ENCODE data around the gene WLS. TPM values are rescaled to one million over a fixed set of nuclear protein-coding genes. Genes with fewer than 3 reads are reported as not detected.

Gene WLS
- total and polyA plus RNA-seq, 2 experiments from 2014 or later = 0.87 to 1.2 TPM

DNA sequence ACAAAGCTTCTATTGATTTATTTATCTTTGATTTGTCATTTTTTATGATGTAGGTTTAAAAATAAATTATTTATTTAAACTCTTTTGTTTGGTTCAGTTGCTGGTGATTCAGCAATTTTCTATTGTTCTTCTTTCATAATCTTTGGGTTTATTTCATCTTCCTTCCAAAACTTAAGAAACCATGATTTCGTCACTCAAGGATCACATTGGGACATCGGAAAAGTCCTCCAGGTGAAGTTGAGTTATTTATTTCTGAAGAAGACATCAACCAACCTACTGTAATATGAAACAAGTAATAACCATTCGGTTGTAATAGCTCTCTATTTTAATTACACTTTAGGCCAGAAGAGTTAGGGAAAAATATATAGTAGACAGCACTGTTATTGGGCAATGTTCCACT is 23.0 kb upstream of the WLS start (continued):
- TF ChIP-seq, protein P1, sequence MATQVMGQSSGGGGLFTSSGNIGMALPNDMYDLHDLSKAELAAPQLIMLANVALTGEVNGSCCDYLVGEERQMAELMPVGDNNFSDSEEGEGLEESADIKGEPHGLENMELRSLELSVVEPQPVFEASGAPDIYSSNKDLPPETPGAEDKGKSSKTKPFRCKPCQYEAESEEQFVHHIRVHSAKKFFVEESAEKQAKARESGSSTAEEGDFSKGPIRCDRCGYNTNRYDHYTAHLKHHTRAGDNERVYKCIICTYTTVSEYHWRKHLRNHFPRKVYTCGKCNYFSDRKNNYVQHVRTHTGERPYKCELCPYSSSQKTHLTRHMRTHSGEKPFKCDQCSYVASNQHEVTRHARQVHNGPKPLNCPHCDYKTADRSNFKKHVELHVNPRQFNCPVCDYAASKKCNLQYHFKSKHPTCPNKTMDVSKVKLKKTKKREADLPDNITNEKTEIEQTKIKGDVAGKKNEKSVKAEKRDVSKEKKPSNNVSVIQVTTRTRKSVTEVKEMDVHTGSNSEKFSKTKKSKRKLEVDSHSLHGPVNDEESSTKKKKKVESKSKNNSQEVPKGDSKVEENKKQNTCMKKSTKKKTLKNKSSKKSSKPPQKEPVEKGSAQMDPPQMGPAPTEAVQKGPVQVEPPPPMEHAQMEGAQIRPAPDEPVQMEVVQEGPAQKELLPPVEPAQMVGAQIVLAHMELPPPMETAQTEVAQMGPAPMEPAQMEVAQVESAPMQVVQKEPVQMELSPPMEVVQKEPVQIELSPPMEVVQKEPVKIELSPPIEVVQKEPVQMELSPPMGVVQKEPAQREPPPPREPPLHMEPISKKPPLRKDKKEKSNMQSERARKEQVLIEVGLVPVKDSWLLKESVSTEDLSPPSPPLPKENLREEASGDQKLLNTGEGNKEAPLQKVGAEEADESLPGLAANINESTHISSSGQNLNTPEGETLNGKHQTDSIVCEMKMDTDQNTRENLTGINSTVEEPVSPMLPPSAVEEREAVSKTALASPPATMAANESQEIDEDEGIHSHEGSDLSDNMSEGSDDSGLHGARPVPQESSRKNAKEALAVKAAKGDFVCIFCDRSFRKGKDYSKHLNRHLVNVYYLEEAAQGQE (IDR thresholded peaks at IDR 0.05; ENCODE audit: unreplicated experiment) = no peak
- no peak for TF ChIP-seq ZNF114 (CRISPR knock-in tag; IDR thresholded peaks at IDR 0.05)
- no peak for TF ChIP-seq NANOG (IDR thresholded peaks at IDR 0.05; ENCODE audit: borderline replicate concordance)
- no peak for TF ChIP-seq ZNF331 (CRISPR knock-in tag; IDR thresholded peaks at IDR 0.05; ENCODE audit: low read depth)
- no peak for TF ChIP-seq STAT1 (IDR thresholded peaks at IDR 0.05; ENCODE audit: unreplicated experiment)
- TF ChIP-seq CREB1 (CRISPR knock-in tag; IDR thresholded peaks at IDR 0.05; ENCODE audit: low read depth) = no peak

DNA sequence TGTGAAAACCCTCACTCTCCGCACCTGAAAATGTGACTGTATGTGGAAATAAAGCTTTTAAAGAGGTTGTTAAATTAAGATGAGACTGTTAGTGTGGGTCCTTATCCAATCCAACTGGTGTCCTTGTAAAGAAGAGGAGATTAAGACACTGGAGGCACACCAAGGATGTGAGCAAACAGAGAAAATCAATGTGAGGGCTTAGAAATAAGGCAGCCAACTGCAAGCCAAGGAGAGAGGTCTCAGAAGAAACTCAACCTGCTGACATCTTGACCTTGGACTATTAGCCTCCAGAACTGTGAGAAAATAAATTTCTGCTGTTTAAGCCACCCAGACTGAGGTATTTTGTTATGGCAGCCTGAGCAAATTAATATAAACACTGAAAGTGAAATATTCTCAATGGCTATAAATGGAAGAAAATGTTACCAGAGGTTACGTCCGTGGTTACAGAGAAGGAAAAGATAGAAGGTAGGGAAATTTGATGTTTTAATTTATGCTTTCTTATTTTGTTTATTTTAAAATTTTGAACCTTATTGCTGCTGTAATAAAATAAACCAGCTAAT is 22.4 kb upstream of the WLS start:
- ATAC-seq (no peak), DNase-seq (ENCODE audit: low spot score) (no peak)
- H3K27ac Mint-ChIP-seq = no peak overlapping the region
- Histone ChIP-seq H3F3A (replicated peaks; ENCODE audit: low read depth) (no peaks in the 10 kb centered on the region), H3K4me3 (no peak overlapping the region), H3K4me1 (ENCODE audit: insufficient read depth) (no peaks in the 10 kb centered on the region), H3K4me2 (no peak overlapping the region), H3K27ac (ENCODE audit: low read depth) (no peak overlapping the region), H3K9me2 (ENCODE audit: insufficient read depth) (no peaks in the 10 kb centered on the region), H2AFZ (no peak overlapping the region), H3K27me3 (ENCODE audit: insufficient read depth) (no peaks in the 10 kb centered on the region), H3K79me2 (replicated peaks; ENCODE audit: insufficient read depth) (no peaks in the 10 kb centered on the region), H3K36me3 (ENCODE audit: insufficient read depth) (no peaks in the 10 kb centered on the region), H4K20me1 (replicated peaks; ENCODE audit: insufficient read depth) (no peaks in the 10 kb centered on the region)
- H3K4me3 Mint-ChIP-seq = no peak overlapping the region
- no peaks in the 10 kb centered on the region for H3K27me3 Mint-ChIP-seq (ENCODE audit: insufficient read depth, low read depth, poor library complexity)
- H3K36me3 Mint-ChIP-seq (ENCODE audit: low read depth) = no peaks in the 10 kb centered on the region
- H3K4me1 Mint-ChIP-seq = peaks cover 4% of the 10 kb centered on the region; the same call in 2 of the 3 replicates
- no peaks in the 10 kb centered on the region; the same call in 1 of the 3 replicates for H3K9me3 Mint-ChIP-seq
- TF ChIP-seq, protein P2, sequence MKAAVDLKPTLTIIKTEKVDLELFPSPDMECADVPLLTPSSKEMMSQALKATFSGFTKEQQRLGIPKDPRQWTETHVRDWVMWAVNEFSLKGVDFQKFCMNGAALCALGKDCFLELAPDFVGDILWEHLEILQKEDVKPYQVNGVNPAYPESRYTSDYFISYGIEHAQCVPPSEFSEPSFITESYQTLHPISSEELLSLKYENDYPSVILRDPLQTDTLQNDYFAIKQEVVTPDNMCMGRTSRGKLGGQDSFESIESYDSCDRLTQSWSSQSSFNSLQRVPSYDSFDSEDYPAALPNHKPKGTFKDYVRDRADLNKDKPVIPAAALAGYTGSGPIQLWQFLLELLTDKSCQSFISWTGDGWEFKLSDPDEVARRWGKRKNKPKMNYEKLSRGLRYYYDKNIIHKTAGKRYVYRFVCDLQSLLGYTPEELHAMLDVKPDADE (IDR thresholded peaks at IDR 0.05) = no peak
- TF ChIP-seq ZNF114 (CRISPR knock-in tag; IDR thresholded peaks at IDR 0.05) (no peak), CREB1 (CRISPR knock-in tag; IDR thresholded peaks at IDR 0.05; ENCODE audit: low read depth) (no peak), POLR2AphosphoS5 (IDR thresholded peaks at IDR 0.05; ENCODE audit: low read depth) (no peak), EZH2 (IDR thresholded peaks at IDR 0.05; ENCODE audit: low read depth, unreplicated experiment) (no peak), STAT1 (IDR thresholded peaks at IDR 0.05; ENCODE audit: unreplicated experiment) (no peak), ZNF331 (CRISPR knock-in tag; IDR thresholded peaks at IDR 0.05; ENCODE audit: low read depth) (no peak), JUNB (IDR thresholded peaks at IDR 0.05; ENCODE audit: unreplicated experiment) (no peak)
- TF ChIP-seq, protein P3, sequence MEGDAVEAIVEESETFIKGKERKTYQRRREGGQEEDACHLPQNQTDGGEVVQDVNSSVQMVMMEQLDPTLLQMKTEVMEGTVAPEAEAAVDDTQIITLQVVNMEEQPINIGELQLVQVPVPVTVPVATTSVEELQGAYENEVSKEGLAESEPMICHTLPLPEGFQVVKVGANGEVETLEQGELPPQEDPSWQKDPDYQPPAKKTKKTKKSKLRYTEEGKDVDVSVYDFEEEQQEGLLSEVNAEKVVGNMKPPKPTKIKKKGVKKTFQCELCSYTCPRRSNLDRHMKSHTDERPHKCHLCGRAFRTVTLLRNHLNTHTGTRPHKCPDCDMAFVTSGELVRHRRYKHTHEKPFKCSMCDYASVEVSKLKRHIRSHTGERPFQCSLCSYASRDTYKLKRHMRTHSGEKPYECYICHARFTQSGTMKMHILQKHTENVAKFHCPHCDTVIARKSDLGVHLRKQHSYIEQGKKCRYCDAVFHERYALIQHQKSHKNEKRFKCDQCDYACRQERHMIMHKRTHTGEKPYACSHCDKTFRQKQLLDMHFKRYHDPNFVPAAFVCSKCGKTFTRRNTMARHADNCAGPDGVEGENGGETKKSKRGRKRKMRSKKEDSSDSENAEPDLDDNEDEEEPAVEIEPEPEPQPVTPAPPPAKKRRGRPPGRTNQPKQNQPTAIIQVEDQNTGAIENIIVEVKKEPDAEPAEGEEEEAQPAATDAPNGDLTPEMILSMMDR (conservative IDR thresholded peaks at IDR 0.05; ENCODE audit: low read depth in 2 of 2) = no peak
- TF ChIP-seq, protein P1 (IDR thresholded peaks at IDR 0.05; ENCODE audit: unreplicated experiment) = no peak
